HEK293 (cell line): ENCODE measurements around the gene TPST1.

Experiments used
- MEIS1 ChIP-seq: sonication (generic); formaldehyde crosslinking; IDR thresholded peaks from 2 replicates; pipeline ENCODE4 v1.8.1; 2022; ENCODE audit warnings: missing genetic modification reagents, mild to moderate bottlenecking, borderline replicate concordance
- SP2 ChIP-seq: fragments of 450-650 bp; formaldehyde crosslinking; IDR thresholded peaks from 2 replicates; pipeline ENCODE4 v1.5.1; 2016; ENCODE audit warnings: missing biosample characterization, missing genetic modification characterization
- TCF7L2 ChIP-seq: IDR thresholded peaks from 2 replicates; pipeline ENCODE4 v1.6.1; 2011; ENCODE audit warnings: low read depth, mild to moderate bottlenecking, inconsistent platforms, low read length, moderate library complexity, borderline replicate concordance
- YY1 ChIP-seq: fragments of 450-650 bp; formaldehyde crosslinking; IDR thresholded peaks from 2 replicates; pipeline ENCODE4 v1.5.1; 2018; ENCODE audit warnings: missing biosample characterization, missing genetic modification characterization
- ZNF133 ChIP-seq: fragments of 450-650 bp; formaldehyde crosslinking; IDR thresholded peaks from 2 replicates; pipeline ENCODE4 v1.5.1; 2016; ENCODE audit warnings: missing biosample characterization, missing genetic modification characterization
- ZNF324 ChIP-seq: fragments of 450-650 bp; formaldehyde crosslinking; IDR thresholded peaks from 2 replicates; pipeline ENCODE4 v1.5.1; 2016; ENCODE audit warnings: missing biosample characterization, missing genetic modification characterization
- ZNF629 ChIP-seq: fragments of 450-650 bp; formaldehyde crosslinking; IDR thresholded peaks from 2 replicates; pipeline ENCODE4 v1.5.1; 2017; ENCODE audit warnings: missing biosample characterization, missing genetic modification characterization
- TF ChIP-seq, protein P1 (sequence below): fragments of 450-650 bp; formaldehyde crosslinking; IDR thresholded peaks from 2 replicates; pipeline ENCODE4 v1.5.1; 2016; ENCODE audit warnings: missing biosample characterization, missing genetic modification characterization
- TF ChIP-seq, protein P2 (sequence below): fragments of 450-650 bp; formaldehyde crosslinking; IDR thresholded peaks from 2 replicates; pipeline ENCODE4 v1.5.1; 2017; ENCODE audit warnings: missing biosample characterization, mild to moderate bottlenecking, missing genetic modification characterization, moderate library complexity
- TF ChIP-seq, protein P3 (sequence below): fragments of 450-650 bp; formaldehyde crosslinking; IDR thresholded peaks from 2 replicates; pipeline ENCODE4 v1.5.1; 2016; ENCODE audit warnings: missing biosample characterization, missing genetic modification characterization
- TF ChIP-seq, protein P4 (sequence below): fragments of 450-650 bp; formaldehyde crosslinking; optimal IDR thresholded peaks from 2 replicates; pipeline ENCODE3; 2016; ENCODE audit warnings: missing biosample characterization, mild to moderate bottlenecking, missing genetic modification characterization
- TF ChIP-seq, protein P5 (sequence below): fragments of 450-650 bp; formaldehyde crosslinking; IDR thresholded peaks from 2 replicates; pipeline ENCODE4 v1.5.1; 2016; ENCODE audit warnings: missing biosample characterization, missing genetic modification characterization
- TF ChIP-seq, protein P6 (sequence below): fragments of 450-650 bp; formaldehyde crosslinking; conservative IDR thresholded peaks from 2 replicates; pipeline ENCODE4 v1.5.1; 2016; ENCODE audit warnings: low read depth, missing biosample characterization, missing genetic modification characterization

DNA sequence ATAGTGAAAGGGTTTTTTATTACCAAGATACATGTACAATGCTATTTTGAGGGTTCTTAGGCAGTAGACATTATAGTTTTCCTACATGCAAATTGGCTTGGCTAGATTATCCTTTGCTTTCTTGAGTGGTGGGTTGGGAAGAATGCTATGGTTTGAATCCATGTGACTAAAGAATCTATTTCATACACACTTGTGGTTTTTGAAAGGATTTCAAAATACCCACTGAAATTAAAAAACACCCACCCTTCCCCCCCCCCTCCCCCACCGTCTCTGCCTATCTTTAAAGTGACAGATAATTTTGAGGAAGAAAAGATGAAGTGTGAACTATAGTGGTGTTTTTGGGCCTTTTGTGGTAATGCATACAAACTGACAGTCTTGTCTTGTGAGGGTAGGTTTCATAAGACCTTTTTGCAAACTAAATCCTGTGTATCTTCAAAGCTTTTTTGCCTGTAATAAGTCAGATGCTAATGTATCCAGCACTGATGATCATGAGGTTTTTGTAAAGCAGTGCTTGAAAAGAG lies 90.9 kb downstream of the TPST1 start:
- TF ChIP-seq, protein P1, sequence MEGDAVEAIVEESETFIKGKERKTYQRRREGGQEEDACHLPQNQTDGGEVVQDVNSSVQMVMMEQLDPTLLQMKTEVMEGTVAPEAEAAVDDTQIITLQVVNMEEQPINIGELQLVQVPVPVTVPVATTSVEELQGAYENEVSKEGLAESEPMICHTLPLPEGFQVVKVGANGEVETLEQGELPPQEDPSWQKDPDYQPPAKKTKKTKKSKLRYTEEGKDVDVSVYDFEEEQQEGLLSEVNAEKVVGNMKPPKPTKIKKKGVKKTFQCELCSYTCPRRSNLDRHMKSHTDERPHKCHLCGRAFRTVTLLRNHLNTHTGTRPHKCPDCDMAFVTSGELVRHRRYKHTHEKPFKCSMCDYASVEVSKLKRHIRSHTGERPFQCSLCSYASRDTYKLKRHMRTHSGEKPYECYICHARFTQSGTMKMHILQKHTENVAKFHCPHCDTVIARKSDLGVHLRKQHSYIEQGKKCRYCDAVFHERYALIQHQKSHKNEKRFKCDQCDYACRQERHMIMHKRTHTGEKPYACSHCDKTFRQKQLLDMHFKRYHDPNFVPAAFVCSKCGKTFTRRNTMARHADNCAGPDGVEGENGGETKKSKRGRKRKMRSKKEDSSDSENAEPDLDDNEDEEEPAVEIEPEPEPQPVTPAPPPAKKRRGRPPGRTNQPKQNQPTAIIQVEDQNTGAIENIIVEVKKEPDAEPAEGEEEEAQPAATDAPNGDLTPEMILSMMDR (tag by site-specific recombination), result no peak
- TF ChIP-seq, protein P2, sequence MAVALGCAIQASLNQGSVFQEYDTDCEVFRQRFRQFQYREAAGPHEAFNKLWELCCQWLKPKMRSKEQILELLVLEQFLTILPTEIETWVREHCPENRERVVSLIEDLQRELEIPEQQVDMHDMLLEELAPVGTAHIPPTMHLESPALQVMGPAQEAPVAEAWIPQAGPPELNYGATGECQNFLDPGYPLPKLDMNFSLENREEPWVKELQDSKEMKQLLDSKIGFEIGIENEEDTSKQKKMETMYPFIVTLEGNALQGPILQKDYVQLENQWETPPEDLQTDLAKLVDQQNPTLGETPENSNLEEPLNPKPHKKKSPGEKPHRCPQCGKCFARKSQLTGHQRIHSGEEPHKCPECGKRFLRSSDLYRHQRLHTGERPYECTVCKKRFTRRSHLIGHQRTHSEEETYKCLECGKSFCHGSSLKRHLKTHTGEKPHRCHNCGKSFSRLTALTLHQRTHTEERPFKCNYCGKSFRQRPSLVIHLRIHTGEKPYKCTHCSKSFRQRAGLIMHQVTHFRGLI (tag by site-specific recombination), result no peak
- TF ChIP-seq, protein P3, sequence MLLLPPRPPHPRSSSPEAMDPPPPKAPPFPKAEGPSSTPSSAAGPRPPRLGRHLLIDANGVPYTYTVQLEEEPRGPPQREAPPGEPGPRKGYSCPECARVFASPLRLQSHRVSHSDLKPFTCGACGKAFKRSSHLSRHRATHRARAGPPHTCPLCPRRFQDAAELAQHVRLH, result no peak
- TF ChIP-seq ZNF324 (tag by site-specific recombination), result no peak
- no peak for TF ChIP-seq MEIS1
- TF ChIP-seq, protein P4, sequence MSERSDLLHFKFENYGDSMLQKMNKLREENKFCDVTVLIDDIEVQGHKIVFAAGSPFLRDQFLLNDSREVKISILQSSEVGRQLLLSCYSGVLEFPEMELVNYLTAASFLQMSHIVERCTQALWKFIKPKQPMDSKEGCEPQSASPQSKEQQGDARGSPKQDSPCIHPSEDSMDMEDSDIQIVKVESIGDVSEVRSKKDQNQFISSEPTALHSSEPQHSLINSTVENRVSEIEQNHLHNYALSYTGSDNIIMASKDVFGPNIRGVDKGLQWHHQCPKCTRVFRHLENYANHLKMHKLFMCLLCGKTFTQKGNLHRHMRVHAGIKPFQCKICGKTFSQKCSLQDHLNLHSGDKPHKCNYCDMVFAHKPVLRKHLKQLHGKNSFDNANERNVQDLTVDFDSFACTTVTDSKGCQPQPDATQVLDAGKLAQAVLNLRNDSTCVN (tag by site-specific recombination), result no peak
- TF ChIP-seq, protein P5, sequence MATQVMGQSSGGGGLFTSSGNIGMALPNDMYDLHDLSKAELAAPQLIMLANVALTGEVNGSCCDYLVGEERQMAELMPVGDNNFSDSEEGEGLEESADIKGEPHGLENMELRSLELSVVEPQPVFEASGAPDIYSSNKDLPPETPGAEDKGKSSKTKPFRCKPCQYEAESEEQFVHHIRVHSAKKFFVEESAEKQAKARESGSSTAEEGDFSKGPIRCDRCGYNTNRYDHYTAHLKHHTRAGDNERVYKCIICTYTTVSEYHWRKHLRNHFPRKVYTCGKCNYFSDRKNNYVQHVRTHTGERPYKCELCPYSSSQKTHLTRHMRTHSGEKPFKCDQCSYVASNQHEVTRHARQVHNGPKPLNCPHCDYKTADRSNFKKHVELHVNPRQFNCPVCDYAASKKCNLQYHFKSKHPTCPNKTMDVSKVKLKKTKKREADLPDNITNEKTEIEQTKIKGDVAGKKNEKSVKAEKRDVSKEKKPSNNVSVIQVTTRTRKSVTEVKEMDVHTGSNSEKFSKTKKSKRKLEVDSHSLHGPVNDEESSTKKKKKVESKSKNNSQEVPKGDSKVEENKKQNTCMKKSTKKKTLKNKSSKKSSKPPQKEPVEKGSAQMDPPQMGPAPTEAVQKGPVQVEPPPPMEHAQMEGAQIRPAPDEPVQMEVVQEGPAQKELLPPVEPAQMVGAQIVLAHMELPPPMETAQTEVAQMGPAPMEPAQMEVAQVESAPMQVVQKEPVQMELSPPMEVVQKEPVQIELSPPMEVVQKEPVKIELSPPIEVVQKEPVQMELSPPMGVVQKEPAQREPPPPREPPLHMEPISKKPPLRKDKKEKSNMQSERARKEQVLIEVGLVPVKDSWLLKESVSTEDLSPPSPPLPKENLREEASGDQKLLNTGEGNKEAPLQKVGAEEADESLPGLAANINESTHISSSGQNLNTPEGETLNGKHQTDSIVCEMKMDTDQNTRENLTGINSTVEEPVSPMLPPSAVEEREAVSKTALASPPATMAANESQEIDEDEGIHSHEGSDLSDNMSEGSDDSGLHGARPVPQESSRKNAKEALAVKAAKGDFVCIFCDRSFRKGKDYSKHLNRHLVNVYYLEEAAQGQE (tag by site-specific recombination), result no peak
- TF ChIP-seq ZNF133, result no peak
- TF ChIP-seq ZNF629, result no peak
- TF ChIP-seq YY1 (tag by site-specific recombination), result no peak
- no peak for TF ChIP-seq TCF7L2
- TF ChIP-seq, protein P6, sequence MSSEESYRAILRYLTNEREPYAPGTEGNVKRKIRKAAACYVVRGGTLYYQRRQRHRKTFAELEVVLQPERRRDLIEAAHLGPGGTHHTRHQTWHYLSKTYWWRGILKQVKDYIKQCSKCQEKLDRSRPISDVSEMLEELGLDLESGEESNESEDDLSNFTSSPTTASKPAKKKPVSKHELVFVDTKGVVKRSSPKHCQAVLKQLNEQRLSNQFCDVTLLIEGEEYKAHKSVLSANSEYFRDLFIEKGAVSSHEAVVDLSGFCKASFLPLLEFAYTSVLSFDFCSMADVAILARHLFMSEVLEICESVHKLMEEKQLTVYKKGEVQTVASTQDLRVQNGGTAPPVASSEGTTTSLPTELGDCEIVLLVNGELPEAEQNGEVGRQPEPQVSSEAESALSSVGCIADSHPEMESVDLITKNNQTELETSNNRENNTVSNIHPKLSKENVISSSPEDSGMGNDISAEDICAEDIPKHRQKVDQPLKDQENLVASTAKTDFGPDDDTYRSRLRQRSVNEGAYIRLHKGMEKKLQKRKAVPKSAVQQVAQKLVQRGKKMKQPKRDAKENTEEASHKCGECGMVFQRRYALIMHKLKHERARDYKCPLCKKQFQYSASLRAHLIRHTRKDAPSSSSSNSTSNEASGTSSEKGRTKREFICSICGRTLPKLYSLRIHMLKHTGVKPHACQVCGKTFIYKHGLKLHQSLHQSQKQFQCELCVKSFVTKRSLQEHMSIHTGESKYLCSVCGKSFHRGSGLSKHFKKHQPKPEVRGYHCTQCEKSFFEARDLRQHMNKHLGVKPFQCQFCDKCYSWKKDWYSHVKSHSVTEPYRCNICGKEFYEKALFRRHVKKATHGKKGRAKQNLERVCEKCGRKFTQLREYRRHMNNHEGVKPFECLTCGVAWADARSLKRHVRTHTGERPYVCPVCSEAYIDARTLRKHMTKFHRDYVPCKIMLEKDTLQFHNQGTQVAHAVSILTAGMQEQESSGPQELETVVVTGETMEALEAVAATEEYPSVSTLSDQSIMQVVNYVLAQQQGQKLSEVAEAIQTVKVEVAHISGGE, result no peak
- no peak for TF ChIP-seq SP2 (tag by site-specific recombination)
